Neural cell (in vitro differentiated cells): ENCODE measurements around the gene PRKCA.

Experiments used
- POLR2AphosphoS5 ChIP-seq: IDR thresholded peaks from 2 replicates; pipeline ENCODE4 v1.6.1; 2012
- TAF1 ChIP-seq: IDR thresholded peaks from 2 replicates; pipeline ENCODE4 v1.6.1; 2012; ENCODE audit warnings: low read depth
- TF ChIP-seq, protein P1 (sequence below): fragments of 450-650 bp; IDR thresholded peaks from 2 replicates; pipeline ENCODE4 v1.5.1; 2014; ENCODE audit warnings: antibody characterized with exemption, mild to moderate bottlenecking, moderate library complexity; ENCODE audit not compliant: poor library complexity, severe bottlenecking

GRCh38 chr17:66364508-66364907 lies 62.1 kb downstream of the PRKCA start:
- TF ChIP-seq, protein P1, sequence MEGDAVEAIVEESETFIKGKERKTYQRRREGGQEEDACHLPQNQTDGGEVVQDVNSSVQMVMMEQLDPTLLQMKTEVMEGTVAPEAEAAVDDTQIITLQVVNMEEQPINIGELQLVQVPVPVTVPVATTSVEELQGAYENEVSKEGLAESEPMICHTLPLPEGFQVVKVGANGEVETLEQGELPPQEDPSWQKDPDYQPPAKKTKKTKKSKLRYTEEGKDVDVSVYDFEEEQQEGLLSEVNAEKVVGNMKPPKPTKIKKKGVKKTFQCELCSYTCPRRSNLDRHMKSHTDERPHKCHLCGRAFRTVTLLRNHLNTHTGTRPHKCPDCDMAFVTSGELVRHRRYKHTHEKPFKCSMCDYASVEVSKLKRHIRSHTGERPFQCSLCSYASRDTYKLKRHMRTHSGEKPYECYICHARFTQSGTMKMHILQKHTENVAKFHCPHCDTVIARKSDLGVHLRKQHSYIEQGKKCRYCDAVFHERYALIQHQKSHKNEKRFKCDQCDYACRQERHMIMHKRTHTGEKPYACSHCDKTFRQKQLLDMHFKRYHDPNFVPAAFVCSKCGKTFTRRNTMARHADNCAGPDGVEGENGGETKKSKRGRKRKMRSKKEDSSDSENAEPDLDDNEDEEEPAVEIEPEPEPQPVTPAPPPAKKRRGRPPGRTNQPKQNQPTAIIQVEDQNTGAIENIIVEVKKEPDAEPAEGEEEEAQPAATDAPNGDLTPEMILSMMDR: no peak
- TF ChIP-seq TAF1 (no peak), POLR2AphosphoS5 (no peak)
